ENCODE results near the gene RANGAP1.

The RANGAP1 gene

DNA sequence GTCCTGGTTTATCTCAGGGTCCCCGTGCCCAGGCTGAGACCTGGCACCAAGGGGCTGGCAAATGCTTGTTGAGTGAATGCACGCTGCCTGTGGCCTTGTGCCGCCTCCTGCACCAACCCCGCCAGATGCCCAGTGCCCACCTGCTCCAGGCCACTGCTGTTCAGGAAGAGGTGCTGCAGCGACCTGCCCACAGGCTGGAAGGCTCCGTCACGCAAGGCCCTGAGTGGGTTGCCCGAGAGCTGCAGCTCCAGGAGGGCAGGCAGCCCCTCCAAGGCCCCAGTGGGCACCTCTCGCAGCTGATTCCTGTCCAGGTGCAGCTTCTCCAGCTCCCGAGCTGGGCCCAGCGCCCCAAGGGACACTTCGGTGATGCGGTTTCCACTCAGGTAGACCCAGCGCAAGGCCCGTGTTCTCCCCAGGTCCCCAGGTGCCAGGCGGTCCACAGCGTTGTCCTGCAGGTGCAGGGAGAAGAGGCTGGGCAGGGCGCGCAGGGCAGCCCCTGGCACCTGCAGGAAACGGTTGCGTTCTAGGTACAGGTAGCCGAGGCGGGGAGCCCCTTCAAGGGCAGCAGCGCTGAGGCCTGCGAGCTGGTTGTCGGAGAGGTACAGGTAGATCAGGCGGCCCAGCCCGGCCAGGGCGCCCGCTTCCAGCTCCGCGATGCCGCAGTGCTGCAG, 48.8 kb downstream of the RANGAP1 start:
- DNase-seq (ENCODE audit: low spot score): no peak

- DNase-seq (ENCODE audit: low spot score): no peak
These were observed 50.9 kb downstream of the RANGAP1 start for GRCh38 chr22:41234815-41235695.

- DNase-seq (ENCODE audit: low spot score): no peak
These were observed 54.6 kb downstream of the RANGAP1 start for GRCh38 chr22:41231369-41231768.

DNA sequence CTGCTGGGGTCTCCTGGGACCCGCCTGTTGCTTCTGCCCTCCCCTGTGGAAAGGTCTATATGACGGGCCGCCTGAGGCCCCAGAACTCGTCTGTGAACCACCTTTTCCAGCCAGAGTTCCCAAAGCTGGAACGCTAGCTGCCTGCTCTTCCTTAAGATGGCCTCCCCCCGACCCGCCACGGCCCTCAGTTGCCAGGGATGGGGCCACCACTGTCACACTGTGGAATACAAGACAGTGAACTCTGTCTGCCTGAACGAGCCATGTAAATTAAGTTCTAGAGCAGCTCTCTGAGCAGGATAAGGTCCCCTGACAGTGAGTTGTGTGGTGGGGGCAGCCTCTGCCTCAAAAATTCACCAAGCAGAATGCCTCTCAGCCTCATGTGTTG, 55.6 kb downstream of the RANGAP1 start:
- DNase-seq (ENCODE audit: low spot score): no peak

- DNase-seq (ENCODE audit: low spot score): no peak
These were observed 56.1 kb downstream of the RANGAP1 start for GRCh38 chr22:41229730-41230400.

DNA sequence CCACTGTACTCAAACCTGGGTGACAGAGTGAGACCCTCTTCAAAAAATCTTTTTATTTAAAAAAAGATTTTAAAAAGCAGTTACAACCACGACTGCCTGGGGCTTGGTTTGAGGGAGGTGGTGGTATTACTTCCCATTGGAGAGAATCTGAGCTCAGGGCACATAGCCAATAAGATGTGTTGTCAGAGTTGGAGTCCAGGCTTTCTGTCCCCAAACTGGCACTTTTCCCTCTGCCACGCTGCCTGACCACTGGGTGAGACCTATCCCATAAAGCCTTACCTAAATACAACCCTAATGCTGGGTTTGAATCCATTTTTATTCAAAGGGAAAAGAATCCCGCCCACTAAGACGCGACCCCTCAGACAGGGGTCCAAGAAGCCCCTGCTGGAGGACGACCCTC, 56.8 kb downstream of the RANGAP1 start:
- no peak for DNase-seq (ENCODE audit: low spot score)

DNA sequence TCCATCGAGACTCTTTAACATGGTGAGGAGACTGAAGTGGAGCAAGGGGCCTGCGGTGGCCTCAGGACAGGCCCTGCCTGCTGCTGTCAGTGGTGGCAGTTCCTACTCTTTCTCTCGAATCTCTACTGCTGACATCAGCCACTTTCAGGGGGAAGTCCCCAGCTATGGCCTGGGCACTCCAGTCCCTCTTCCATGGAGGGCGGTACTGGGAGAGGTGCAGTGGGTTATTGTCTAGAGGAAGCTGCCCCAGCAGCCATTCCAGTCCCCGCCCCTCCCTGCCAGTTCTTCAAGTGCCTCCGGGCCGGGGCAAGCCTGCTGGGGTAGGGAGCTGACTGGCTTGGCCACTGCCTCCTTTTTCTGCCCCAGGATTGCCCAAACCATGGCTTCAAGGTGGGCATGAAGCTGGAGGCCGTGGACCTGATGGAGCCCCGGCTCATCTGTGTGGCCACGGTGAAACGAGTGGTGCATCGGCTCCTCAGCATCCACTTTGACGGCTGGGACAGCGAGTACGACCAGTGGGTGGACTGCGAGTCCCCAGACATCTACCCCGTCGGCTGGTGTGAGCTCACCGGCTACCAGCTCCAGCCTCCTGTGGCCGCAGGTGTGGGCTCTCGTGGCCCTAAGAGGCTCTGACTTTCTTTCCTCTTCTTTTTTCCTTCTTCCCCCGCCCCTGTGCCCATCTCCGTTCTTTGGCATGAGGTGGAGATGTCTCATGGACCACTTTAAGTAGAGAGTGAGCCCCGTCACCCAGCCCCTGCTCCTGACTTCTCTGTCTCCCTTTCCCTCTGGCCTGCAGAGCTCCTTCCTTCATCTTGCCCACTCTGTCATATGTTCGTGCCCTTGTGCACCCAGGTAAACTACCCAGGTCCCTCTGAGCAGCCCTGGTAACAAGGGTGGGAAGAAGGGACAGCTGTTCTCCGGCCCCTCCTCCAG, 59.0 kb downstream of the RANGAP1 start:
- no peak for DNase-seq (ENCODE audit: low spot score)

- no peak for DNase-seq (ENCODE audit: low spot score)
These were observed 62.5 kb downstream of the RANGAP1 start for GRCh38 chr22:41223535-41223934.

DNA sequence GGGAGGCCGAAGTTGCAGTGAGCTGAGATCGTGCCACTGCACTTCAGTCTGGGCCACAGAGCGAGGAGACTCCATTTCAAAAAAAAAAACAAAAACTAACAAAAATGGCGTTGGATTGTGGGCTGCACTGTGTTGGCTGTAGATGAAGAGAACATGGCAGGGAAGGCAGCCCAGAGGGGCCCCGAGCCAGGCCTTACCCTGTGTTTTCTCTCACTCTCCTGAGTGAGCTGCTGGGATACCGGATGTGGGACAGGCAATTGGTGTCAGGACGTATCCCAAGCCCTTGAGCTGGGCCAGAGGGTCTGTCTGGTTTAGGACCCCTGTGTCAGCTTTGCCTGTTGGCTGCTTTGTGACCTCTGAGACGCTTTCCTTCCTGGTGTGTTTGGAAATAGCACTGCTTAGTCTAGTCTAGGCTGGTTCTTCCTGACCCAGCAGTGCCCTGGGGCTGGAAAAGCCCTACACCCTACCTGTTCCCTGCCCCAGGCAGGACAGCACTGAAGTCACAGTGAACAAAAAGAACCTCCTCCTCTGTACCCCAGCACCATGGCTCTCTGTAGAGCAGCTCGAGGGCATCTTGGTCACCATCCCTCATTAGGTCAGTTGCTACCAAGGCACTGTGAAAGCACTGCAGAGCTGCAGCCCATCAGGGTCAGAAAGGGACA, 63.0 kb downstream of the RANGAP1 start:
- DNase-seq (ENCODE audit: low spot score): no peak

- peak; percentile 67 for DNase-seq (ENCODE audit: low spot score)
These were observed 68.3 kb downstream of the RANGAP1 start for GRCh38 chr22:41217553-41218157.

DNA sequence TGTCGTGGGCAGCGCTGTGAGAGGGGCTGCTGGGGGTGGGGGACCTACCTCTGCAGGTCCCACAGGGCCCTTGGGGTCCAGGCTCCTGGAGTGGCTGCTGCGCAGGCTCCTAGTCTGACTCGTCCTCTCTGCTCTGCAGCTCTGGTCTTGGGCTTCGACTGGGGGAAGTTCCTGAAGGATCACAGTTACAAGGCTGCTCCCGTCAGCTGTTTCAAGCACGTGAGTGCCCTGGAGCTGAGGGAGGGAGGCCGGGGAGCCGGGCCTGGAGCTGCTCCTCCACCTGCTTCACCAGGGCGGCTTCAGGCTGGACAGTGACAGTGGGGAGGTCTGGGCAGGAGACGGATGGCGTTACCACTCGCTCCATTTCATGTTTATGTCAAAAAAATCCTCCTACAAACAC, 69.0 kb downstream of the RANGAP1 start:
- DNase-seq (ENCODE audit: low spot score): no peak

DNA sequence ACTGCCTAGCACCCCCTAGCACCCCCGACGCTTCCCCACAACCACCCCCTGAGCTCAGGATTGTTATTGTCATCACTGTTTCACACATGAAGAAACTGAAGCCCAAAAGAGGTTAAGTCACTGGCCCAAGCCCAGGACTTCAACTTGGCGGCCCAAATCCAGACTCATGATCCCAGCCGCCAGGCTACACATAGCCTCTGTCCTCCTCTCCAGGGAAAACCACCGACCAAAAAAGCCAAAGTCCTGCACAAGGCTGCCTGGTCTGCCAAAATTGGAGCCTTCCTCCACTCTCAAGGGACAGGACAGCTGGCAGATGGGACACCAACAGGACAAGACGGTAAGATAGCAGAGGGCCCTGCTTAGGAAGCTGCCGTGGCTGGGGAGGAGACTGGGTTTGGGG, 70.1 kb downstream of the RANGAP1 start:
- no peak for DNase-seq (ENCODE audit: low spot score)

GRCh38 chr22:41215409-41215808, 70.6 kb downstream of the RANGAP1 start:
- no peak for DNase-seq (ENCODE audit: low spot score)

DNA sequence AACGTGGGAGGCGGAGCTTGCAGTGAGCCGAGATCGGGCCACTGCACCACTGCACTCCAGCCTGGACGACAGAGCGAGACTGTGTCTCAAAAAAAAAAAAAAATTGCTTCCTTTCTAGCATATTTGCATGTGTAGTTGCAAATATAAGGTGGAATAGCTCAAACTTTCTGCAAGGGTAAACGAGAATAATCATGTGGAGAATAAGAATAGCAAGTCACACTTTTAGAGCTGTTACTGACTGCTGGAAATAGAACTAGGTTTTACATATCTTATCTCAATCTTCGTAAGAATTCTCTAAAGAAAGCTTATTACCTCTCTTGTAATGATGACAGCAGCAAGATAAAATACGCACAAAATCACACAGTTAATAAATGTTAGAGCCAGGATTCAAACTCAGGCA, 79.3 kb downstream of the RANGAP1 start:
- DNase-seq (ENCODE audit: low spot score): peak; percentile 45

DNA sequence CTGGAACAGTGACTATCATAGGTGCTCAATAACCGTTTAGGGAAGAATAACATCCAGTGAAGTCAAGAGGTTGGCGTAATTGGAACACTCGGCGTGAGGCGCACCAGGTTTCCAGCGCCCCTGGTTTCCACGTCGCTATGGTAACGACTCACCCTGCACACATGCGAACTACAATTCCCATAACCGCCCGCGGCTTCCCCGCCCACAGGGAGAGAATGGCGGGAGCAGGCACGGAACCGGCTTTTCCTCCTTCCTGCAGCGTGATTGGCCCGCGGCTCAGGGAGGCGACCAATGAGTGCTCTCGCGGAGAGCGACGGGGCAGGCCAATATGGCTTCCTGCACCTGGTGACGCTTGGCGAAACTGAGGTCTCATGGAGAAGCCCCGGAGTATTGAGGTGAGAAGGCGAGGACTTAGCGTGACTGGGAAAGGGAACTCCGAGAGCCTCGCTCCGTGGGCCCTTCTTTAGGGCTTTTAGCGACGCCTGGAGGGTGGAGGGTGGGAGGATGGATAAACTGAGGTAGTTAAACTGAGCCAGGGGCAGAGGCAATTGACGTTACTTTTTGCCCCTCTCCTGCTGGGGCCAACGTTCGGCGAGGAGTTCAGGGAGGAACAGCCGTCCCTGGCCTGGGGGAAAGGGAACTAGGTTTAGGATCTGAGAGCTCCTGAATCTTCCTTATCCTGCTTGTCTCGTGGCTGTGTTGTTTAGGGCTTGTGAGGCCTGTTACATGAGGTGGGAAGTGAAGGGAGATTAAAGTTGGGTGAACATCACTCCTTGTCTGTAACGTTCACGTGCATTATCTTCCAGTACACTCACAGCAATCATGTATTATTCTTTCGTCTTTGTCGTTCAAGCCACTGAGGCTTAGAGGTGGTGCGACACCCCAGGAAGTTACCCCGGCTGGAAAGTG, 80.7 kb downstream of the RANGAP1 start, which contains the start of gene L3MBTL2:
Gene L3MBTL2, plus strand, starts transcription at position 321 of the 909 bp plus-strand sequence. Its CDS starts 51 bp downstream, at position 372.
- peak; percentile 99 for DNase-seq (ENCODE audit: low spot score)

DNA sequence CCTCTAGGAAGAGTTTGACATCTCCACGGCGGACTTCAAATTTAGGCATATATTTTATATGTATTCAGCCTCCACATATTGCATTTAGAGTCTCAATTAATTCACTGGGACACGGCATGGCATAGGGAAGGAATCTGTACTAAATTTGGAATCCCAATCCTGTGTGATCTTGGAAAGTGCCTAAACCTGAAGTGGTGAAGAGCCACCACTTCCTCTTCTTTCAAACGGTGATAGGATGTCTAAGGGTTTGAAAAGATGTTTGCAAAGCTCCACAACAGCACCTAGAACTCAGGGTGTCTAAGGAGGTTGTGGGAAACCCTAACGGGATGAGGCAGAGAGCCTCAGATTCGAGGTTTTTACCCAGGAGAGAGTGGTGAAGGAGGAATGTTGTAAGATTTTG, 81.9 kb downstream of the RANGAP1 start:
- no peak for DNase-seq (ENCODE audit: low spot score)

GRCh38 chr22:41203118-41203517, 82.9 kb downstream of the RANGAP1 start:
- DNase-seq (ENCODE audit: low spot score): no peak

GRCh38 chr22:41201141-41201540, 84.8 kb downstream of the RANGAP1 start:
- no peak for DNase-seq (ENCODE audit: low spot score)

DNA sequence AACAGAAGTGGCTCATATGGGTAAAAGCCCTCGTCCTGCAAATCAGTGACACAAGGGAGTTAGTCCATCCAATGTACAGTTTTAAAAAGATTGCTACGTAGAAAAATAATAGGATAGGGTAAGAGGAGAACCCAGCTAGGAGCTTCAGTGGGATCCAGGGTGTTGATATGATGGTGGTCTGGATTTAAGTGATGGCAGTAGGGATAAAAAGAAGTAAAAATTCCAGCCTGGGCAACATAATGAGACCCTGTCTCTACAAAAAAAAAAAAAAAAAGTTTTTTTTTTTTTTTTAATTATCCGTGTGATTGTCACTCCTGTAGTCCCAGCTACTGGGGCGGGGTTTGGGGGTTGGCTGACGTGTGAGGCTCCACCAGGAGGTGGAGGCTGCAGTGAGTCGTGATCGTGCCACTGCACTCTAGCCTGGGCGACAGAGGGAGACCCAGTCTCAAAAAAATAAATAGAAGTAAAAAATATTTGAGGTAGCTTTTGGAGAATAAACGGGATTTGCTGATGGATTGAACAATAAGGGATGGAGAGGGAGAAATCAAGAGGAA, 87.9 kb downstream of the RANGAP1 start:
- DNase-seq (ENCODE audit: low spot score): peak; percentile 72
